Endothelial cell (in vitro differentiated cells): Measurements from ENCODE around the gene NEB. TPM values are rescaled to one million over a fixed set of nuclear protein-coding genes. Genes with fewer than 3 reads are reported as not detected.

ENCODE experiments used
- DNase-seq: peaks from one replicate; pipeline ENCODE4 v3.0.0; 2021; ENCODE audit warnings: low spot score
- H3K27ac Mint-ChIP-seq: one replicate; pipeline ENCODE4 v1.8.0; 2021; ENCODE audit warnings: mixed read lengths, inconsistent platforms; ENCODE audit not compliant: unreplicated experiment
- H3K27me3 Mint-ChIP-seq: one replicate; pipeline ENCODE4 v1.8.0; 2021; ENCODE audit warnings: mild to moderate bottlenecking, moderate library complexity, mixed read lengths, inconsistent platforms; ENCODE audit not compliant: unreplicated experiment
- H3K36me3 Mint-ChIP-seq: one replicate; pipeline ENCODE4 v1.8.0; 2021; ENCODE audit warnings: mild to moderate bottlenecking, low read depth, mixed read lengths, inconsistent platforms; ENCODE audit not compliant: unreplicated experiment
- H3K4me1 Mint-ChIP-seq: one replicate; pipeline ENCODE4 v1.8.0; 2021; ENCODE audit warnings: mild to moderate bottlenecking, mixed read lengths, inconsistent platforms; ENCODE audit not compliant: unreplicated experiment
- H3K4me3 Mint-ChIP-seq: one replicate; pipeline ENCODE4 v1.8.0; 2021; ENCODE audit warnings: mild to moderate bottlenecking, mixed read lengths, inconsistent platforms; ENCODE audit not compliant: unreplicated experiment
- H3K9me3 Mint-ChIP-seq: one replicate; pipeline ENCODE4 v1.8.0; 2021; ENCODE audit warnings: mixed read lengths, inconsistent platforms; ENCODE audit not compliant: unreplicated experiment
- CTCF ChIP-seq: fragments of 200-600 bp; sonication (generic); IDR thresholded peaks from one replicate; pipeline ENCODE4 v1.5.0; 2021; ENCODE audit warnings: antibody characterized with exemption; ENCODE audit not compliant: unreplicated experiment
- total RNA-seq: library from RNA; stranded (reverse); fragmentation: NEBNext Ultra II Directional; extraction: Animal tissue kit (Norgen Biotek cat#: 25700); gene quantifications from one replicate; pipeline ENCODE4 v1.2.1, GENCODE V29; 2021; ENCODE audit not compliant: unreplicated experiment

NEB gene
- total RNA-seq, 1 donor from 2014 or later: 0.64 TPM

GRCh38 chr2:151673016-151673415 lies 61.3 kb downstream of the NEB start:
- Mint-ChIP-seq H3K9me3 (no peaks in the 10 kb centered on the region), H3K36me3 (no peaks in the 10 kb centered on the region), H3K27ac (no peak overlapping the region), H3K4me1 (peaks cover 6% of the 10 kb centered on the region), H3K27me3 (no peaks in the 10 kb centered on the region), H3K4me3 (no peak overlapping the region)
- no peak for DNase-seq
- no peak for TF ChIP-seq CTCF

- Mint-ChIP-seq H3K27me3 (no peaks in the 10 kb centered on the region), H3K4me3 (no peak overlapping the region), H3K36me3 (no peaks in the 10 kb centered on the region), H3K27ac (no peak overlapping the region), H3K4me1 (peaks cover 6% of the 10 kb centered on the region), H3K9me3 (no peaks in the 10 kb centered on the region)
- no peak for TF ChIP-seq CTCF
- no peak for DNase-seq
Observed at GRCh38 chr2:151672277-151672676, 62.0 kb downstream of the NEB start.

- no peak for DNase-seq
- TF ChIP-seq CTCF: no peak
- peaks cover 6% of the 10 kb centered on the region for H3K4me1 Mint-ChIP-seq
- H3K27ac Mint-ChIP-seq: no peak overlapping the region
- no peaks in the 10 kb centered on the region for H3K9me3 Mint-ChIP-seq
- H3K36me3 Mint-ChIP-seq: no peaks in the 10 kb centered on the region
- no peaks in the 10 kb centered on the region for H3K27me3 Mint-ChIP-seq
- no peak overlapping the region for H3K4me3 Mint-ChIP-seq
Observed at GRCh38 chr2:151670846-151671597, 63.3 kb downstream of the NEB start.

- no peak for TF ChIP-seq CTCF
- peaks cover 6% of the 10 kb centered on the region for H3K4me1 Mint-ChIP-seq
- H3K27ac Mint-ChIP-seq: no peak overlapping the region
- H3K27me3 Mint-ChIP-seq: no peaks in the 10 kb centered on the region
- no peaks in the 10 kb centered on the region for H3K9me3 Mint-ChIP-seq
- DNase-seq: no peak
- no peak overlapping the region for H3K4me3 Mint-ChIP-seq
- H3K36me3 Mint-ChIP-seq: no peaks in the 10 kb centered on the region
Observed at GRCh38 chr2:151670346-151670745, 63.9 kb downstream of the NEB start.

GRCh38 chr2:151669585-151670081 lies 64.6 kb downstream of the NEB start:
- Mint-ChIP-seq H3K36me3 (no peaks in the 10 kb centered on the region), H3K27me3 (no peaks in the 10 kb centered on the region), H3K27ac (no peak overlapping the region), H3K9me3 (no peaks in the 10 kb centered on the region), H3K4me1 (peaks cover 6% of the 10 kb centered on the region), H3K4me3 (no peak overlapping the region)
- TF ChIP-seq CTCF: no peak
- DNase-seq: no peak
